Transverse colon (tissue), 4 donors: ENCODE results near the gene LYVE1. TPM values are rescaled to one million over a fixed set of nuclear protein-coding genes. Genes with fewer than 3 reads are reported as not detected.

Experiments
- DNase-seq: peaks from one replicate; pipeline ENCODE4 v3.0.0-alpha.2; 2019
- H3K27ac ChIP-seq, 4 donors: fragments of 200-600 bp; sonication (generic); 2 replicates each; pipeline ENCODE4 v1.5.1; 2016 to 2018; ENCODE audit warnings: inconsistent platforms in 4 of 4
- H3K27me3 ChIP-seq: fragments of 200-600 bp; sonication (generic); 2 replicates; pipeline ENCODE4 v1.5.1; 2017; ENCODE audit warnings: inconsistent platforms
- H3K36me3 ChIP-seq, 4 donors: fragments of 200-600 bp; sonication (generic); 2 replicates each; pipeline ENCODE4 v1.5.1; 2017 to 2019; ENCODE audit warnings: inconsistent platforms in 4 of 4
- H3K4me1 ChIP-seq, 4 donors: fragments of 200-600 bp; sonication (generic); 2 replicates each; pipeline ENCODE4 v1.5.1; 2017 to 2020; ENCODE audit warnings: inconsistent platforms in 4 of 4
- H3K4me3 ChIP-seq, 4 donors: fragments of 200-600 bp; sonication (generic); 1 replicate in 1 of 4; 2 replicates in 3 of 4; pipeline versions ENCODE4 v1.5.1 to v1.6.1; 2017 to 2019; ENCODE audit warnings: inconsistent platforms in 4 of 4
- H3K9me3 ChIP-seq, 2 donors: fragments of 200-600 bp; sonication (generic); 2 replicates each; pipeline ENCODE4 v1.5.1; 2017 to 2019; ENCODE audit warnings: inconsistent platforms in 2 of 2
- CTCF ChIP-seq, 5 experiments: fragments of 200-600 bp in 3 of 5; fragments of 450-650 bp in 2 of 5; sonication (generic) in 3 of 5; IDR thresholded peaks; 1 replicate in 2 of 5; 2 replicates in 3 of 5; pipeline ENCODE4 v1.5.1; 2016 to 2017; ENCODE audit warnings: antibody characterized with exemption in 5 of 5, inconsistent platforms in 3 of 5, mild to moderate bottlenecking in 2 of 5, moderate library complexity in 1 of 5
- EP300 ChIP-seq: sonication (generic); formaldehyde crosslinking; IDR thresholded peaks from one replicate; pipeline ENCODE4 v1.6.1; 2017; ENCODE audit warnings: antibody characterized with exemption, low read depth
- POLR2A ChIP-seq: fragments of 450-650 bp; IDR thresholded peaks from one replicate; pipeline ENCODE4 v1.6.1; 2016; ENCODE audit warnings: antibody characterized with exemption, mild to moderate bottlenecking, moderate library complexity
- POLR2AphosphoS5 ChIP-seq, 3 donors: sonication (generic); formaldehyde crosslinking; IDR thresholded peaks; one replicate each; pipeline ENCODE4 v1.6.1; 2016; ENCODE audit warnings: antibody characterized with exemption in 3 of 3
- WGBS, 2 donors: methylation state at CpG; one replicate each; pipeline ENCODE4 v1.1.5; 2018; ENCODE audit warnings: low coverage in 1 of 2; 5-methylcytosine and 5-hydroxymethylcytosine counted together
- in situ Hi-C, 4 donors: fragments of 200-750 bp; cut with MboI; loops; one replicate each; pipeline versions ENCODE4 v1.15.0 to v1.15.1; 2017; ENCODE audit warnings: low sequenced_read_pairs in 3 of 4, low pct_ligation_motif_present in 1 of 4, low pct_unique_long_range_greater_than_20kb in 1 of 4
- intact Hi-C: fragments of 100-400 bp; cut with DNase I; formaldehyde crosslinking; loops from one replicate; pipeline ENCODE4 v1.15.1; 2023; ENCODE audit warnings: low total_unique reads
- total RNA-seq, 4 donors: library from RNA; depleted of rRNA; stranded (reverse); fragments of >200 nt; gene quantifications; one replicate each; pipeline ENCODE4 v1.1.0, GENCODE V29; 2016

LYVE1 gene
- total RNA-seq, 4 donors from 2014 or later = 8.2 to 41.6 (median 31.7) TPM

GRCh38 chr11:10602366-10602765 is 33.9 kb upstream of the LYVE1 start:
- 86 to 91% methylated on average over 4 to 7 of the region's 7 CpGs for WGBS, 2 donors
- in situ Hi-C loops (no loop called here), intact Hi-C loops (no loop called here)
- TF ChIP-seq CTCF (IDR thresholded peaks at IDR 0.05) = no peak
- Histone ChIP-seq H3K27me3 (no peaks in the 10 kb centered on the region), H3K27ac (peak overlapping the region; percentile 12 to 84 (median 80)), H3K4me3 (no peak overlapping the region), H3K36me3 (no peaks in the 10 kb centered on the region), H3K4me1 (peaks cover 2 to 46% (median 22%) of the 10 kb centered on the region in 4 donors), H3K9me3 (no peaks in the 10 kb centered on the region)
- DNase-seq = no peak

GRCh38 chr11:10601837-10602236 is 33.4 kb upstream of the LYVE1 start:
- Histone ChIP-seq H3K9me3 (no peaks in the 10 kb centered on the region), H3K36me3 (no peaks in the 10 kb centered on the region), H3K4me3 (no peak overlapping the region), H3K27me3 (no peaks in the 10 kb centered on the region), H3K4me1 (peaks cover 2 to 41% (median 20%) of the 10 kb centered on the region in 4 donors), H3K27ac (peak overlapping the region; percentile 38 to 84 (median 80))
- TF ChIP-seq POLR2A (no peak), CTCF (IDR thresholded peaks at IDR 0.05) (no peak), EP300 (no peak), POLR2AphosphoS5 (IDR thresholded peaks at IDR 0.05) (no peak)
- WGBS, 2 donors = 63 to 91% methylated on average over 2 to 6 of the region's 6 CpGs
- no peak for DNase-seq
- in situ Hi-C loops = no loop called here
- intact Hi-C loops = no loop called here

GRCh38 chr11:10600570-10601248 is 32.2 kb upstream of the LYVE1 start:
- intact Hi-C loops = loop anchor here (1.0 kb wide), 1 partner anchor 17 kb away; no protein-coding TSS in a partner anchor
- peaks cover 2 to 40% (median 15%) of the 10 kb centered on the region in 4 donors for H3K4me1 ChIP-seq

More at GRCh38 chr11:10600570-10601248, 32.2 kb upstream of the LYVE1 start:
- WGBS, 2 donors = 89% methylated on average over 4 to 11 of the region's 11 CpGs
- TF ChIP-seq POLR2AphosphoS5 (IDR thresholded peaks at IDR 0.05) (no peak), CTCF (IDR thresholded peaks at IDR 0.05) (no peak), EP300 (no peak), POLR2A (no peak)
- Histone ChIP-seq H3K27me3 (no peaks in the 10 kb centered on the region), H3K27ac (peak overlapping the region; percentile 38 to 84 (median 80)), H3K4me3 (no peak overlapping the region), H3K9me3 (no peaks in the 10 kb centered on the region), H3K36me3 (no peaks in the 10 kb centered on the region)
- in situ Hi-C loops = no loop called here
- no peak for DNase-seq
